ENCODE results near the gene THTPA. TPM values are rescaled to one million over a fixed set of nuclear protein-coding genes. Genes with fewer than 3 reads are reported as not detected.
"Not testable (repeated sequence)": the region's sequence is repeated elsewhere in the genome, so short reads cannot be mapped to it uniquely, and the experiment has no call there.

THTPA gene
- total RNA-seq, 1 donor from 2014 or later = 13.5 TPM

DNA sequence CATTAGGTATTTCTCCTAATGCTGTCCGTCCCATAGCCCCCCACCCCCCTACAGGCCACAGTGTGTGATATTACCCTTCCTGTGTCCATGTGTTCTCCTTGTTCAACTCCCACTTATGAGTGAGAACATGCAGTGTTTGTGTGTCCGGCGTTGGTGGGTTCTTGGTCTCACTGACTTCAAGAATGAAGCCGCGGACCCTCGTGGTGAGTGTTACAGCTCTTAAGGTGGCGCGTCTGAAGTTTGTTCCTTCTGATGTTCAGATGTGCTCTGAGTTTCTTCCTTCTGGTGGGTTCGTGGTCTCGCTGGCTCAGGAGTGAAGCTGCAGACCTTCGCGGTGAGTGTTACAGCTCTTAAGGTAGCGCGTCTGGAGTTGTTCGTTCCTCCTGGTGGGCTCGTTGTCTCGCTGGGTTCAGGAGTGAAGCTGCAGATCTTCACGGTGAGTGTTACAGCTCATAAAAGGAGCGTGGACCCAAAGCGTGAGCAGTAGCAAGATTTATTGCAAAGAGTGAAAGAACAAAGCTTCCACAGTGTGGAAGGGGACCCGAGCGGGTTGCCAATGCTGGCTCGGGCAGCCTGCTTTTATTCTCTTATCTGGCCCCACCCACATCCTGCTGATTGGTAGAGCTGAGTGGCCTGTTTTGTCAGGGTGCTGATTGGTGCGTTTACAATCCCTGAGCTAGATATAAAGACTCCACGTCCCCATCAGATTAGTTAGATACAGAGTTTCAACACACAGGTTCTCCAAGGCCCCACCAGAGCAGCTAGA lies 27.9 kb downstream of the THTPA start:
- not testable (repeated sequence) for DNase-seq (ENCODE audit: low read depth)

DNA sequence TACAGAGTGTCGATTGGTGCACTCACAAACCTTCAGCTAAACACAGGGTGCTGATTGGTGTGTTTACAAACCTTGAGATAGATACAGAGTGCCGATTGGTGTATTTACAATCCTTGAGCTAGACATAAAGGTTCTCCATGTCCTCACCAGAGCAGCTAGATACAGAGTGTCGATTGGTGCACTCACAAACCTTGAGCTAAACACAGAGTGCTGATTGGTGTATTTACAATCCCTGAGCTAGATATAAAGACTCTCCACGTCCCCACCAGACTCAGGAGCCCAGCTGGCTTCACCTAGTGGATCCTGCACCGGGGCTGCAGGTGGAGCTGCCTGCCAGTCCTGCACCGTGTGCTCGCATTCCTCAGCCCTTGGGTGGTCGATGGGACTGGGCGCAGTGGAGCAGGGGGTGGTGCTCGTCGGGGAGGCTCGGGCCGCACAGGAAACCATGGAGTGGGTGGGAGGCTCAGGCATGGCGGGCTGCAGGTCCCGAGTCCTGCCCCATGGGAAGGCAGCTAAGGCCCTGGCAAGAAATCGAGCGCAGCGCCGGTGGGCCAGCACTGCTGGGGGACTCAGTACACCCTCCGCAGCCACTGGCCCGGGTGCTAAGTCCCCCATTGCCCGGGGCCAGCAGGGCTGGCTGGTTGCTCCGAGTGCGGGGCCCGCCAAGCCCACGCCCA lies 28.6 kb downstream of the THTPA start:
- DNase-seq (ENCODE audit: low read depth) = not testable (repeated sequence)

DNA sequence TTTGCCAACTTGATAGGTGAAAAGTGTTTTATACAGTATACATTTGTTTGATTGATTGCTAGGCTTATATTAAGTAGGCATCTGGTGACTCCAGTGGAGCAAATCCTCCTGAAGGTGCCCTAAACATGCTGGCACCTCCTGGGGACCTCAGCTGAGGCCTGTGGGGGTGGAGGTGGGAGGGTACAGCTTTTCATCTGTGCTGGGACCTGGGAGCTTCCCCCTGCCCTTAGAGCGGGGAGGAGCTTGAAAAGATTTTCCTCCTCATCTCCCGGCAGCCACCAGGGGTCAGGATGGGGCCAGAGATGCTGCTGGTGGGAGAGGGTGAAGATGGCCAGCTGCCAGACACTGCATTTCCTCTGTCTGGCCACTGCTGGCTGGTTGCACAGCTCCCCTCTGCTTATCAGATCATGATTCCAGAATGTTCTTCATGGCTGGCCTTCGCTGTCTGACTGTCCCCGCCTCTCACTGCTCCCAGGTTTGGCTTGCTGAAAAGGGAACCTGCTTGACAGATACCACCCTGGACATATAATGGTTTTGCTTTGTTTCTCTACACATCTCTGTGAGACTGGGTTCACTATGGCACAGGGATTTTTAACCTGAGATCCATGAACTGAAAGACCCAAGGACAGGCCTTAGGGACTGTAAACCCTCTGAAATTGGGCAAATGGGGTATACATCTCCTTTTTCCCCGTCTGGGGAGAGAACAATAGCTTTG lies 33.0 kb downstream of the THTPA start:
- peak; percentile 72 for DNase-seq (ENCODE audit: low read depth)

DNA sequence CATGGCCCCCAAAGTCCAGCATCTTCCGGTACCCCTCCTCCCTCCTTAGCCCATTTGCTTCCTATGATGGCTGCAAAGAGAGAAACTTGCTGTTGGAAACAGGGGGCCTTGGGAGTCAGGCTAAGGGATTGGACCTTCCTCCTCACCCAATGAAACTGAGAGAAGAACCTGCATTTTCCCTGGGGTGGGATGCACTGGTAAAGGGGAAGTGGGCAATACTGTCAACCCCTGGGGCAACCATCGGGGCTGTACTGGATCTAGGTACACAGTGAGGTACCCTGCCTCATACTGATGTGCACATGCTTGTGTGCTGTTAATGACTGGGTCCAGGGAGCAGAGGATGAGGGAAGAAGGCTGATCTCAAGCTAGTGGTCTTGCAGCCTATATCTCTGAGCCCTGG lies 33.5 kb downstream of the THTPA start:
- no peak for DNase-seq (ENCODE audit: low read depth)

DNA sequence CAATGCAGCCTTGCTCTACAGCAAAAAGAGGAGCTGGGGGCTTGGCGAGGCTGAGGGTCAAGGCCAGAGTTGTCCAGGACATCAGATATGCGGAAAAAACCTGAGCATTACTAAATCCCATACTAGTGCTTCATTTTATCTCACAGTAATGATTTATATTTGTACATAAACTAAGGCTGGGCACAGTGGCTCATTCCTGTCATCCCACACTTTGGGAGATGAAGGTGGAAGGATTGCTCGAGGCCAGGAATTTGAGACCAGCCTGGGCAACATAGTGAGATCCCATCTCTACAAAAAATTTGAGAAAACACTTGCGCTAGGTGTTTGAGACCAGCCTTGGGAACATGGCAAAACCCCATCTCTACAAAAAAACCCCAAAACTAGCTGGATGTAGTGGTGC lies 34.1 kb downstream of the THTPA start:
- no peak for DNase-seq (ENCODE audit: low read depth)

DNA sequence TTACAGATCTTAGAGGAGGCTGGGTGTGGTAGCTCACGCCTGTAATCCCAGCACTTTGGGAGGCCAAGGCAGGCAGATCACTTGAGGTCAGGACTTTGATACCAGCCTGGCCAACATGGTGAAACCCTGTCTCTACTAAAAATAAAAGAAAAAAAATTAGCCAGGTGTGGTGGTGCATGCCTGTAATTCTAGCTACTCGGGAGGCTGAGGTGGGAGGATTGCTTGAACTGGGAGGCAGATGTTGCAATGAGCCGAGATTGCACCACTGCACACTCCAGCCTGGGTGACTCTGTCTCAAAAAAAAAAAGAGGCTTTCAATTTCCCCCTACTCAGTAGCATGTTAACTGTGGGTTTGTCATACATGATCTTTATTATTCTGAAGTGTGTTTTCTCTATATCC lies 38.1 kb downstream of the THTPA start:
- DNase-seq (ENCODE audit: low read depth) = not testable (repeated sequence)

DNA sequence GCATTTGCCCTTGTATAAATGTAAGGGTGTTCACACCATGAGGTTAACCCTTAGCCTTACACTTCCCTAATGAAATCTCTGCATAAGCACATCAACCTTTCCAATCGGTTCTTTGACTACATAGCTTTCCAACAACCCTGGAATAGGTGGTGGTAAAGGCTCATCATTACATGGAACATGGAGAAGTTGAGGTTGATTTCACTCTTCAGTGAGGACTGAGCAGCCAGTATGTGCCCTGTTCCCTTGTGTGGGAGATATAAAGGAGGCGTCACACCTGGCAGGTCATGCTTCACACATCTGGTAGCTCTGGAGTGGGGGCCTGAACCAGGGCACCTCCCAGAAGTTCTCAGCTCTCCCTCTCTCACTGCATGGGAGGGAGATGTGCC lies 44.2 kb downstream of the THTPA start:
- no peak for DNase-seq (ENCODE audit: low read depth)

DNA sequence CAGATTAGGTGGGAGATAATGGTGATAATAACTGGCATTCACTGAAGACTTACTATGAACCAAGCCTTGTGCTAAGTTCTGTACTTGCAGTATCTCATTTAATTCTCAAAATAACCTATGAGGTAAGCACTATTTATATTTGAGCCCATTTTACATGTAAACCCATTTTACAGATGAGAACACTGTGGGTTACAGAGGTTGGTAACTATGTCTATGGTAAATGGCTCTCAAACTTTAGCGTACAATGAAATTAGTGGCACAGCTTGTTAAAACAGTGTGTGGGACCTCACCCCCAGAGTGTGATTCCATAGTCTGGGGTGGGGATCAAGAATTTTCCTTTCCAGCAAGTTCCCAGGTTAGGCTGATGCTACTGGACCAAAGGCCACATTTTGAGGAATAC lies 44.7 kb downstream of the THTPA start:
- no peak for DNase-seq (ENCODE audit: low read depth)

DNA sequence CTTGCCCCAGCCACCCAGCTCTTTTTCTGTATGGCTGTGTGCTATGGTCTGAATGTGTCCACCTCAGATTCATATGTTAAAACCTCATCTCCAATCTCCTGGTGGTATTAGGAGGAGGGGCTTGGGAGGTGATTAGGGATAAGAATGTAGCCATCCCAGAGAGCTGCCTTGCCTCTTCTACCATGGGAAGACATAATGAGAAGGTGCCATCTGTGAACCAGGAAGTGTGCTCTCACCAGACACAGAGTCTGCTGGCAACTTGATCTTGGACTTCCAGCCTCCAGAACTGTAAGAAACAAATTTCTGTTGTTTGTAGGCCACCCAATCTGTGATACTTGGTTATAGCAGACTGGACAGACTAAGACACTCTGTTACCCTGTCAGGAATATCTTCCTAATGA lies 45.4 kb downstream of the THTPA start:
- DNase-seq (ENCODE audit: low read depth) = no peak

DNA sequence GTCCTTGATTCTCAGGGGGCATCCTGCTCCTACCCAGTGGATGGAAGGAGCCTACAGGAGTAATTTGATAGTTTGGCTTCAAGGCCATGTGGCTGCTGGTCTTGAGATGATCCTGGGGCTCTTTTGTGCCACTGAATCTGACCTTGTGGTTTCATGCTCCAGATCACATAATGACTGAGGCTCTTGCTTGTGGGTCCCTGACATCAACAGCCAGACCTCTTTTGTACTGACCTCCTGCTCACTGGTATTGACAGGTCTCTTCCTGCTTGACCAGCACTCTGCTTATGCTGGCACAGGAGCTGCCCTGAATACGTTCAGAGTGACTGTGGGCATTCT lies 45.7 kb downstream of the THTPA start:
- peak; percentile 17 for DNase-seq (ENCODE audit: low read depth)

DNA sequence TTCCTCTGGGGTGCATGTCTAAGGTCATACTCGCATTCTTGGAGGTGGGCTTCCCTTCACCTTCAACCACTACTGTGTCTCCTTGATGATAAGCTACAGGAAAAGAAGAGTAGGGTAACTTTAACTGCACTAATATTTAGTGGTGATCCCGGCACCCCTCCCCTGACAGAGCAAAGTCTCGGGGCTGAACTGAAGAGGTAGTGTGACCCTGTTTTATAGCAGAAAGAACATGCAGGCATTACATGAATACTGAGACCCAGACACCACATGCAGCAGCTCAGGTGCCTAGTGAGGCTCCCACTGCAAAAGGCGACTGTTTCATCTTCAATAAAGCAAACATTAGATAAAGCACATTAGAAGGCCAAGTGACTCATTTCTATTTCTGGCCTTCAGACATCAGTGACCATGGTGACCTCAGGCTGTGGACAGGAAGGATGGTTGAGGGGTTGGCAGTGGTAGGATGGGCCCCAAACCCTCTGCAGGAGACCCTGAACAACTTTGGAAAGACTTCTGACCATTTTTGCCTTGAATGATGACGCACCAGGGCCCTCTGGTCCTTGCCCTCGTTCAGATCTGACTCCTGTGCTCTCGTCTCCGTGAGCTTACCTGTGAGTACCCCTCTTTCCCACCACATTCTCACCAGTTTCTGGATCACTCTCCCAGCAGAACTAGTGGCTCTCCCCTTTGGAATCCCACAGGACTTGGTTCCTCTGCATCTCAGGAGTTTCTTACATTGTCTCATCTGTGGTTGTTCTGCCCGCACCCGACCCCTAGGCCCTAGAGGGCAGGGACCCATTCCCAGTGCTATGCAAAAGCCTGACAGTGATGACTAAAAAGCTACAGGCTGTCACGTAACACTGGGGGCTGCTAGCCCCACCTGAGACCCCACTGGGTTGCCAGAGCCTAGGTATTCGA lies 46.4 kb downstream of the THTPA start:
- DNase-seq (ENCODE audit: low read depth) = no peak

DNA sequence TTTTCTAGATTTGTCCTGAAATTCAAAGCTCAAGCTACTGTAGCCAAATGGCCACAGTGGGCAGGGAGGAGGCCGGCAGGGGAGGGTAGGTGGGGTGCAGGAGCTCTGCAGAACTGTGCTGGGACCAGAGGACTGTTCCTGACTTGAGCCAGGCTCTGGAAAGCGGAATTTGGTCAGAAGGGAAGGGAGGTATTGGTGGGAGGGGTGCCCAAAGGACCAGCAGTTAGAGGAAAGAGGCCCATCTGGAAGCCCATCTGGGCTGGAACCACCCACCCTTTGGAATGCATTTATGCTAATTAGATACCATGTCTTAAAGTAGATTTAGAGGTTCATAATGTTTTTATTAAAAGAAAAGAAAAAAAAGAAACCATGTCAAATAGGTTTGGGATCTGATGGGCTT lies 47.0 kb downstream of the THTPA start:
- no peak for DNase-seq (ENCODE audit: low read depth)

DNA sequence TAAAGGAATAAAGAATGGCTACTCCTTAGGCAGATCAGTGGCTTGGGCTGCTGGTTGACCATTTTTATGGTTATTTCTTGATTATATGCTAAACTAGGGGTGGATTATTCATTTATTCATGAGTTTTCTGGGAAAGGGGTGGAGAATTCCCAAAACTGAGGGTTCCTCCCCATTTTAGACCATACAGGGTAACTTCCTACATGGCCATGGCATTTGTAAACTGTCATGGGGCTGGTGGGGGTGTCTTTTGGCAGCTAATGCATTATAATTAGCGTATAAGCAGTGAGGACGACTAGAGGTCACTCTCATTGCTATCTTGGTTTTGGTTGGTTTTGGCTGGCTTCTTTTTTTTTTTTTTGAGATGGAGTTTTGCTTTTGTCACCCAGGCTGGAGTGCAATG lies 48.1 kb downstream of the THTPA start:
- no peak for DNase-seq (ENCODE audit: low read depth)

DNA sequence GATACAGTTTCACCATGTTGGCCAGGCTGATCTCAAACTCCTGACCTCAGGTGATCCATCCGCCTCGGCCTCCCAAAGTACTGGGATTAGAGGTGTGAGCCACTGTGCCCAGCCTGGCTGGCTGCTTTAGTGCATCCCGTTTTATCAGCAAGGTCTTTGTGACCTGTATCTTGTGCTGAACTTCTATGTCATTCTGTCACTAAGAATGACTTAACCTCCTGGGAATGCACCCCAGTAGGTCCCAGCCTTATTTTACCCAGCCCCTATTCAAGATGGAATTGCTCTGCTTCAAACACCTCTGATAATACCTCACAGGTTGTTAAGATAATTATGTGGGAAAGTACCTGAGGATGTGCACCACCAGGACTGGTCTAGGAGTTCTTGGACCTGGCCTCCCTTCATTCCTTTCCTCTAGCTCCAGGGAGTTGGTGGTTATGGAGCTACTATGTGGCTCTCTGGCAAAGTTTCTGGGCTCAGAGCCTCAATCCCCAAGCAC lies 48.7 kb downstream of the THTPA start:
- DNase-seq (ENCODE audit: low read depth) = no peak

DNA sequence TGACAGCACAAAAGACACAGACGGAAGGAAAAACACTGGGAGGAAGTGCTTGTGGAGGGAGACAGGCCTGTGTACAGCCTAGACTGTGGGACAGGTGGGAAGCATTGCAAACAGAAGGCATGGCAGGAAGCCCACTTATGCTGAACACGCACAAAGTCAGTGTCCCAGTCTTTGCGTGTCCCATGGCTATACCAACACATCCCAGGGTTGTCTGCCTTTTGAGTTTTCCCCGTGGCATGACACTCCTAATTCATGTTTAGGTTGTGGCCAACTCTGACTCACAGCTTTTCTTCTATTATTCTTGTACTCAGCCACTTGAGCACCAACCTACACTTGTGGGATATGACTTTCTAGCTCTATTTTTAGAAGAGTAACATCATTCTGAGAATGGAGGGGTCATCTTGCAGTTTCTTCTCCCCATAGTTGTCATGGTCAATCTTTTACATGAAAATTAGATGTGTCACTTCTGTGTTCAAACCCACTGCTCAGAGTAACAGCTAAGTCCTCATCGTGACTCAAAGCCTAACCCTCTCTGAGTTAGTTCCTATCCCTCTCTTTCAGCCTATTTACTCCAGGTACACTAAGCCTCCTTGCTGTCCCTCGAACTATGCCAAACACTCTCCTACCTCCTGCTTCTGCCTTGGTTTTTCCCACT lies 50.0 kb downstream of the THTPA start:
- DNase-seq (ENCODE audit: low read depth) = no peak

DNA sequence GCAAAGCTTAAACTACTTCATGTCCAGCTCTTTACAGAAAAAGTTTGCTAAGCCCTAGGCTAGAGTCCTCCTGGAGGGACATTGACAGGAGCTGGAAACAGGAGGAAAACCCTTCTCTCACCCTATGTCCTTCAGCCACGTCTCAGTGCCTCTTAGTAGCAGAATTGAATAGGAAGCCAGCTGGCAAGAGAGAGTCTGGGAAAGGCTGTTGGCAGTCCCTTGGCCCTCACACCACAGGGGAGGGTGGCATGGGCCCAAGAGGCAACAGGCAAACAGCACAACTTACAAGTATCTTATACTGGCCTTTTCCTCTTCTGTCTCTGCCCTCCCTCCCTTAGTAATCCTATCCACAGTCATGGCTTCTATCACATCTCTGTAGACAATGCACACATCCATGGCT lies 52.4 kb downstream of the THTPA start:
- DNase-seq (ENCODE audit: low read depth) = no peak

DNA sequence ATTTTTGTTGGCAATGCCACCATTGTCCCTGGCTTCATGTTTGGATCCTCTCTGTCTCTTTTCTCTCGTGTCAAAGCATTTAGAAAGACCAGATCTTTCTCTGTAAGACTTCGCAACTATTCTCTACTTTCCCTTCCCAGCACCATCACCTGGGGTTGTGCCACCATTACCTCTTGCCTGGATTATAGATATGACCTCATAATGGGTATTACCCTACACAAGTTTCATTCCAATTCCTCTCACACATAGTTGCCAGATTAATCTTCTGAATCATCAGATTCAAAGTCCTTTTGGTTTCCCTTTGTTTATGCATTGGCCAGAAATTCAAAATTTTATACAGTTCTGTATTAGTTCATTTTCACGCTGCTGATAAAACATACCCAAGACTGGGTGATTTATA lies 52.9 kb downstream of the THTPA start:
- no peak for DNase-seq (ENCODE audit: low read depth)

DNA sequence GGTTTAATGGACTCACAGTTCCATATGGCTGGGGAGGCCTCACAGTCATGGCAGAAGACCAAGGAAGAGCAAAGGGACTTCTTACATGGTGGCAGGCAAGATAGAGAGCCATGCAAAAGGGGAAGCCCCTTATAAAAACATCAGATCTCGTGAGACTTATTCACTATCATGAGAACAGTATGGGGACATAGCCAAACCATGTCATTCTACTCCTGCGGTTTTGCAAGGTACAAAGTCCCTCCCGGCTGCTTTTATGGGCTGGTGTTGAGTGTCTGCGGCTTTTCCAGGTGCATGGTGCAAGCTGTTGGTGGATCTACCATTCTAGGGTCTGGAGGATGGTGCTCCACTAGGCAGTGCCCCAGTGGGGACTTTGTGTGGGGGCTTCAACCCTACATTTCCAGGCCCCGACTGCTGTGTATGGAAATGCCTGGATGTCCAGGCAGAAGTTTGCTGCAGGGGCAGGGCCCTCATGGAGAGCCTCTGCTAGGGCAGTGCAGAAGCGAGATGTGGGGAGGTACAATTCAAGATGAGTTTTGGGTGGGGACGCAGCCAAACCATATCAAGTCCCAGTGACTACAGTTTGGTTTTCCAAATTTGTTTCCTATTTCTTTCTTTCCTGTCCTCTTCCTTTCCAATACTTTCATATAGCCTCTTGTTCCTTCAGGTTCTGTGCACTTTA lies 53.5 kb downstream of the THTPA start:
- not testable (repeated sequence) for DNase-seq (ENCODE audit: low read depth)

Measured in renal cortical epithelial cell (primary cell).